ENCODE results near the gene PEBP1. TPM values are rescaled to one million over a fixed set of nuclear protein-coding genes. Genes with fewer than 3 reads are reported as not detected.

Gene PEBP1
- total RNA-seq: 216 and 224 TPM in 2 replicates
- long read RNA-seq, transcript PEBP1-201 (4 exons, 1,697 nt): major isoform, 669 of 683 reads
- long read RNA-seq, partial matches to known transcripts: 6 of 683 reads
- long read RNA-seq, other reads (novel, unspliced or antisense): 8 of 683 reads

DNA sequence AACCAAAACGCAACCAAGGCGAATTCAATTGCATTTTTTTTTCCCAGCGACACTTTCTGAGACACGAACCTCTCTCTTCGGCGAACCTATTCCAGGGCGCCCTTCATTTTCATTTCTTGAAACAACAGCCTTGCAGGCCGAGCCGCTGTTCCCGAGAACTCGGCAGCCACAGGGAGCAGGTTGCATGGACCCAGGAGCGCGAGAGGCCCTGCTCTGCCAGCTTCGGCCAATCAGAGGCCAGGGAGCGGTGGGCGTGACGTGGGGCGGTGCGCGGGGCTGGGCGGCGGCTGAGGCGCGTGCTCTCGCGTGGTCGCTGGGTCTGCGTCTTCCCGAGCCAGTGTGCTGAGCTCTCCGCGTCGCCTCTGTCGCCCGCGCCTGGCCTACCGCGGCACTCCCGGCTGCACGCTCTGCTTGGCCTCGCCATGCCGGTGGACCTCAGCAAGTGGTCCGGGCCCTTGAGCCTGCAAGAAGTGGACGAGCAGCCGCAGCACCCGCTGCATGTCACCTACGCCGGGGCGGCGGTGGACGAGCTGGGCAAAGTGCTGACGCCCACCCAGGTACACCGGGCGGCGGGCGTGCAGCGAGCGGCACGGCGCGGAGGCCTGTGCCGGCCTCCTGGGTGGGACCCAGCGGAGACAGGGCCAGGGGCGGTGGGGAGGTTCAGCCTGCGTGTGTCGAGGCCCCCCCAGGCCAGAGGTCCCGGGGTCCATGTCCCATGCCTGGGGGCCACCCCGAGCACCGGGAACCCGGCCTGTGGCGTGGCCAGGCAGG is at the start of gene PEBP1:
Gene PEBP1 (plus strand): TSS at position 337 of the 771 bp plus-strand sequence. CDS start 86 bp downstream, at position 423.
- TF ChIP-seq, protein P1, sequence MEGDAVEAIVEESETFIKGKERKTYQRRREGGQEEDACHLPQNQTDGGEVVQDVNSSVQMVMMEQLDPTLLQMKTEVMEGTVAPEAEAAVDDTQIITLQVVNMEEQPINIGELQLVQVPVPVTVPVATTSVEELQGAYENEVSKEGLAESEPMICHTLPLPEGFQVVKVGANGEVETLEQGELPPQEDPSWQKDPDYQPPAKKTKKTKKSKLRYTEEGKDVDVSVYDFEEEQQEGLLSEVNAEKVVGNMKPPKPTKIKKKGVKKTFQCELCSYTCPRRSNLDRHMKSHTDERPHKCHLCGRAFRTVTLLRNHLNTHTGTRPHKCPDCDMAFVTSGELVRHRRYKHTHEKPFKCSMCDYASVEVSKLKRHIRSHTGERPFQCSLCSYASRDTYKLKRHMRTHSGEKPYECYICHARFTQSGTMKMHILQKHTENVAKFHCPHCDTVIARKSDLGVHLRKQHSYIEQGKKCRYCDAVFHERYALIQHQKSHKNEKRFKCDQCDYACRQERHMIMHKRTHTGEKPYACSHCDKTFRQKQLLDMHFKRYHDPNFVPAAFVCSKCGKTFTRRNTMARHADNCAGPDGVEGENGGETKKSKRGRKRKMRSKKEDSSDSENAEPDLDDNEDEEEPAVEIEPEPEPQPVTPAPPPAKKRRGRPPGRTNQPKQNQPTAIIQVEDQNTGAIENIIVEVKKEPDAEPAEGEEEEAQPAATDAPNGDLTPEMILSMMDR (IDR thresholded peaks at IDR 0.05; ENCODE audit: unreplicated experiment): no peak
- H3K36me3 Mint-ChIP-seq (ENCODE audit: insufficient read depth): peaks cover 14% of the 10 kb centered on the region
- peak within 1 kb of the TSS; percentile 91 for H3K4me3 Mint-ChIP-seq (ENCODE audit: low read depth)
- H3K27ac Mint-ChIP-seq: peak within 1 kb of the TSS; percentile 94
- DNase-seq (ENCODE audit: low spot score, unreplicated experiment): peak; percentile 85
- H3K9me3 Mint-ChIP-seq (ENCODE audit: low read depth): no peaks in the 10 kb centered on the region
- H3K4me1 Mint-ChIP-seq (ENCODE audit: low read depth): peaks cover 8% of the 10 kb centered on the region
- no peaks in the 10 kb centered on the region for H3K27me3 Mint-ChIP-seq

GRCh38 chr12:118089782-118090181 is 46.1 kb upstream of the PEBP1 start:
- TF ChIP-seq, protein P1 (IDR thresholded peaks at IDR 0.05; ENCODE audit: unreplicated experiment): no peak
- peaks cover 3% of the 10 kb centered on the region for H3K4me1 Mint-ChIP-seq (ENCODE audit: low read depth)
- H3K27me3 Mint-ChIP-seq: no peaks in the 10 kb centered on the region
- no peaks in the 10 kb centered on the region for H3K9me3 Mint-ChIP-seq (ENCODE audit: low read depth)
- peaks cover 14% of the 10 kb centered on the region for H3K36me3 Mint-ChIP-seq (ENCODE audit: insufficient read depth)
- no peak overlapping the region for H3K4me3 Mint-ChIP-seq (ENCODE audit: low read depth)
- H3K27ac Mint-ChIP-seq: no peak overlapping the region
- no peak for DNase-seq (ENCODE audit: low spot score, unreplicated experiment)

DNA sequence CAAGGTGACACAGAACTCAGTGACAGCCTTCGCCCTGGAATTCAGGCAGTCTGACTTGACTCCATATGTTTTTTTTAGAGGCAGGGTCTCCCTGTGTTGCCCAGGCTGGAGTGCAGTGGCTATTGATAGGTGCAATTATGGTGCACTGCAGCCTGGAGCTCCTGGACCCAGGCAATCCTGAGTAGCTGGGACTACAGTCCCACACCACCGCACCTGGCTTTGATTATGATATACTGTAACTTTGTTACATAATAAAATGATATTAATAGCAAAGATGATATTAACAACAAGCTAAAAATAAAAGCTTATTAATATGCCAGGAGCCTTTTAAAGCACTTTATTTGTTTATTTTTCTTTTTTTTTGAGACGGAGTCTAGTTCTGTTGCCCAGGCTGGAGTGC is 41.9 kb upstream of the PEBP1 start:
- TF ChIP-seq, protein P1 (IDR thresholded peaks at IDR 0.05; ENCODE audit: unreplicated experiment): no peak
- Mint-ChIP-seq H3K36me3 (ENCODE audit: insufficient read depth) (peaks cover 10% of the 10 kb centered on the region), H3K9me3 (ENCODE audit: low read depth) (no peaks in the 10 kb centered on the region), H3K4me1 (ENCODE audit: low read depth) (peaks cover 7% of the 10 kb centered on the region), H3K27ac (no peak overlapping the region), H3K4me3 (ENCODE audit: low read depth) (no peak overlapping the region), H3K27me3 (no peaks in the 10 kb centered on the region)
- DNase-seq (ENCODE audit: low spot score, unreplicated experiment): no peak

DNA sequence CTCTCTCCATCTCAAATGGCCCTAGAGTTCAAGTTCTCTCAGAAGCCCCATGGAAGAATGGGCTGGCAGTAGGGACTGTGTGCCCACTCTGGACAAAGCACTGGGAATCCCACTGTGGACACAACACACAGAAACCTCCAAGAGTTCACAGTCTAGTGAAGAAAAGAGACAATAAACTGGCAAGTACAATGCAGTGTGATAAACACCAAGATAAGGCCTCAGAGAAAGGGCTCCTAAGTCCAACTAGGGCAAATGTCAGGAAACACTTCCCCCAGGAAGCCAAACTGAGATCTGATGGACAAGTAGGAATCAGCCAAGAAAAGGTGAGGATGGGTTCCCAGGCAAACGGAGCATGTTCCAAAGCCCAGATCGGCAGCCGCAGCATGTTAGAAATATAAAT is 37.5 kb upstream of the PEBP1 start:
- H3K36me3 Mint-ChIP-seq (ENCODE audit: insufficient read depth): no peaks in the 10 kb centered on the region
- no peak overlapping the region for H3K4me3 Mint-ChIP-seq (ENCODE audit: low read depth)
- H3K4me1 Mint-ChIP-seq (ENCODE audit: low read depth): peaks cover 8% of the 10 kb centered on the region
- DNase-seq (ENCODE audit: low spot score, unreplicated experiment): no peak
- H3K27ac Mint-ChIP-seq: no peak overlapping the region
- TF ChIP-seq, protein P1 (IDR thresholded peaks at IDR 0.05; ENCODE audit: unreplicated experiment): no peak
- H3K9me3 Mint-ChIP-seq (ENCODE audit: low read depth): no peaks in the 10 kb centered on the region
- no peaks in the 10 kb centered on the region for H3K27me3 Mint-ChIP-seq

DNA sequence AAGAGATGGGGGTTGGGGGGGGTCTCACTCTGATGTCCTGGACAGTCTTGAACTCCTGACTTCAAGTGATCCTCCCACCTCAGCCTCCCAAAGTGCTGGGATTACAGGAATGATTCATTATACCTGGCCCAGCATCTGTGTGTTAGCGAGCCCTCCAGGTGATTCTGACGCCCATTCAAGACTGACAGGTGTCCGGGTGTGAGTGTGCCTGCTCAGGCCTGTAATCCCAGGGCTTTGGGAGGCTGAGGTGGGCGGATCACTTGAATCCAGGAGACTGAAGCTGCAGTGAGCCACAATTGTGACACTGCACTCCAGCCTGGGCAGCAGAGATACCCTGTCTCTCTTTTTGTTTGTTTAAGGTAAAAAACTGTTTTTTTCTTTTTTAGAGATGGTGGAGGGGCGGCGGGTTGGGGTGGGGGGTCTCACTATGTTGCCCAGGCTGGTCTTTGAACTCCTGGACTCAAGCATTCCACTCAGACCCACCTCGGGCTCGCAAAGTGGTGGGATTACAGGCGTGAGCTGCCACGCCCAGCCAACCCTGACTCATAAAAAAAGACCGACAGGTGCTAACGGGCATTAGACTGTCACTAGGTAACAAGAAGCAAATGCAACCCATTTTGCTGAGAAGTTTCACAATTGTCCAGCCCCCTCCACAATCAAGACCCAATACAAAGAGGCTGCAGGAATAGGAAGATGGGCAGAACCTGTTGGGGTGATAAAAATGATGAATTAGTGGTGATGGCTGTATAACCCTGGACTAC is 36.8 kb upstream of the PEBP1 start:
- Mint-ChIP-seq H3K9me3 (ENCODE audit: low read depth) (no peaks in the 10 kb centered on the region), H3K27ac (no peak overlapping the region), H3K4me1 (ENCODE audit: low read depth) (peaks cover 8% of the 10 kb centered on the region)

More for the DNA sequence above, 36.8 kb upstream of the PEBP1 start:
- TF ChIP-seq, protein P1 (IDR thresholded peaks at IDR 0.05; ENCODE audit: unreplicated experiment): no peak
- H3K36me3 Mint-ChIP-seq (ENCODE audit: insufficient read depth): no peaks in the 10 kb centered on the region
- no peak overlapping the region for H3K4me3 Mint-ChIP-seq (ENCODE audit: low read depth)
- H3K27me3 Mint-ChIP-seq: no peaks in the 10 kb centered on the region
- no peak for DNase-seq (ENCODE audit: low spot score, unreplicated experiment)

Measured in progenitor cell of endocrine pancreas (in vitro differentiated cells).